Caki2 (cell line): ENCODE results near the gene SUSD3. TPM values are rescaled to one million over a fixed set of nuclear protein-coding genes. Genes with fewer than 3 reads are reported as not detected.
A peak's percentile ranks its signal among the peaks of the same experiment; 100 is the strongest.

Experiments used
- DNase-seq: peaks from one replicate; pipeline ENCODE4 v3.0.0-alpha.2; 2015; ENCODE audit warnings: low read depth
- in situ Hi-C: cut with HindIII; loops from 2 replicates; pipeline ENCODE4 v1.10.0; 2016; ENCODE audit warnings: low sequenced_read_pairs, low pct_unique_long_range_greater_than_20kb, mixed read lengths
- total RNA-seq: library from RNA; depleted of rRNA; stranded (reverse); fragments of >200 nt; shearing (Covaris generic); gene quantifications from 2 replicates; pipeline ENCODE4 v1.2.3, GENCODE V29; 2014; ENCODE audit warnings: low replicate concordance

Gene SUSD3
- total RNA-seq, 1 experiment from 2014 or later = not detected

GRCh38 chr9:93084471-93084881, 26.0 kb downstream of the SUSD3 start:
- in situ Hi-C loops = no loop called here
- DNase-seq = no peak

- in situ Hi-C loops = no loop called here
Measured at GRCh38 chr9:93085676-93086075, 27.2 kb downstream of the SUSD3 start.

GRCh38 chr9:93086447-93087224, 28.1 kb downstream of the SUSD3 start:
- in situ Hi-C loops = no loop called here
- DNase-seq = no peak

More at GRCh38 chr9:93085676-93086075, 27.2 kb downstream of the SUSD3 start:
- no peak for DNase-seq

GRCh38 chr9:93087971-93088655, 29.6 kb downstream of the SUSD3 start:
- DNase-seq = no peak
- in situ Hi-C loops = no loop called here

GRCh38 chr9:93088656-93089015, 30.1 kb downstream of the SUSD3 start:
- in situ Hi-C loops = no loop called here
- DNase-seq = no peak

- in situ Hi-C loops = no loop called here
- no peak for DNase-seq
Measured at GRCh38 chr9:93089024-93089423, 30.5 kb downstream of the SUSD3 start.

- DNase-seq = no peak
- in situ Hi-C loops = no loop called here
Measured at GRCh38 chr9:93089481-93089991, 31.0 kb downstream of the SUSD3 start.

- DNase-seq = no peak
- in situ Hi-C loops = no loop called here
Measured at GRCh38 chr9:93090091-93090655, 31.7 kb downstream of the SUSD3 start.

- DNase-seq = no peak
- in situ Hi-C loops = no loop called here
Measured at GRCh38 chr9:93091056-93091452, 32.6 kb downstream of the SUSD3 start.

- in situ Hi-C loops = no loop called here
- peak; percentile 81 for DNase-seq
Measured at GRCh38 chr9:93091453-93092081, 33.1 kb downstream of the SUSD3 start.

- DNase-seq = no peak
- in situ Hi-C loops = no loop called here
Measured at GRCh38 chr9:93092251-93092991, 33.9 kb downstream of the SUSD3 start.

- DNase-seq = no peak
- in situ Hi-C loops = no loop called here
Measured at GRCh38 chr9:93093127-93093876, 34.8 kb downstream of the SUSD3 start.

GRCh38 chr9:93093877-93094657, 35.6 kb downstream of the SUSD3 start:
- in situ Hi-C loops = no loop called here
- DNase-seq = no peak

GRCh38 chr9:93094658-93095204, 36.2 kb downstream of the SUSD3 start:
- no peak for DNase-seq
- in situ Hi-C loops = no loop called here

- in situ Hi-C loops = no loop called here
- DNase-seq = peak; percentile 98
Measured at GRCh38 chr9:93095205-93096130, 37.0 kb downstream of the SUSD3 start.
